GM18499 (cell line): ENCODE measurements around the gene TGFBR1.
"Not testable (repeated sequence)": the region's sequence is repeated elsewhere in the genome, so short reads cannot be mapped to it uniquely, and the experiment has no call there.

ENCODE experiments used
- ATAC-seq: cut with Tn5 transposase; IDR thresholded peaks from one replicate; pipeline ENCODE4 v1.9.1; 2021; ENCODE audit warnings: moderate number of reproducible peaks; ENCODE audit not compliant: insufficient read depth, unreplicated experiment

The TGFBR1 gene

DNA sequence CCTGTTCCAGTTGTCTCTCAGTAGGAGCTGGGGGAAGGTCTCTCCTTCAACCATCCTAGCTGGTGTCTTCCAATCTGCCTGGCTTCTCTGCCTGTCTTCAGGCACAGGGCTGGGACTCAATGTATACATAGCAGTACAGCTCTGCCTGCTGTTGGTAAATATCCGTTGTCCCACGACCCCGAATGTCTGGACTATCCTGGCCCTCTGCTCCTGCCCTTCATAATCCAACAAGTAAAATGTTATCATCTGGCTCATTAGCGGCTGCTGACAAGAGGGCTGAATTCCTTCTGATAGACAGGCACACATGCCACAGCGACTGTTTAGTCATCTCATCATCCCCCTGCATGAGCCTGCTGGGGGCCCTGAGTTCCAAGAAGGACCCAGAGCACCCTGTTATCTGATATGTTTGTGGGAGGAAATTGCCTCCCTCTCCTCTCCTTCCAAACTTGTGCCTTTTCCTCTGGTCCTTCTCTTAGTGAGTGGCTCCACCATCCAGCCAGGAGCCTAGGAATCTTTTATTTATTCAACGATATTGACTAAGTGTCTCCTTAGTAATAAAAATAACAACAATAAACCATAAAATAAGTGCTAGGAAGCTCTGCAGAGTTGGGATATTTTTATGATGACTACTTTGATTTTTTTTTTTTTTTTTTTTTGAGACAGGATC lies 29.5 kb upstream of the TGFBR1 start:
- ATAC-seq: no peak

DNA sequence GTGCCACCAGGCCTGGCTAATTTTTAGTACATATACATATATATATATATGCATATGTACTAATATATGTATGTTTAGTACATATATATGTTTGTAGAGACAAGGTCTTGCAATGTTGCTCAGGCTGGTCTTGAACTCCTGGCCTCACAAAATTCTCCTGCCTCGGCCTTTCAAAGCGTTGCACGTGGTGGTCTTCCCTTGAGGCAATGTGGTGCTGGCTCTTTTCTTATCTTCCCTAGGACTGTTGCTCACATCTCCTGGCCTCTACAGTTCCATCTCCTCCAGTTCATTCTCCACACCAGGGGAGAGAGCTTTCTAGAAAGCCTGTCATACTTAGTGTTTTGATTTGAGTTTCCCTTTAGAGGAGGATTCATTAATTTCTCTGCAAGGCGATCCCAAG lies 28.9 kb upstream of the TGFBR1 start:
- no peak for ATAC-seq

- ATAC-seq: no peak
Observed at GRCh38 chr9:99076483-99077171, 28.3 kb upstream of the TGFBR1 start.

DNA sequence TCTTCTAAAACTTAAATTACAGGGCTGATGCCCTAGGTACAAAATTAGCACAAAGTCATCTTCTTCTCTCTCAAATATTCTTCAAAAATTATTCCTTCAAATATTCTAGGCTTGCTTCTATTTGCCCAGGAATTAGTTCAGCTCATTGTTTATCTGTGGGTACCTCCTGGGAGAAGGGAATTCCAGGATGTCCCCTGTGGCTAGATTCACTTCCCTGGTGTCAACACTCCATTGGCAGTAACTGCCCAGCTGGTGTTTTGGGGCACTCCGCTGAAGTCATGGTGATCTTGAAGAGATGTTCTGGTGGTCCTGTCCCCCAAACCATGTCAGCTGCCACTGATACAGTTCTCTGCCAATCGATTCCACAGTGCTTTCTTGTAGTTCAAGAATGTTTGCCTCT lies 26.2 kb upstream of the TGFBR1 start:
- ATAC-seq: no peak

GRCh38 chr9:99079542-99079941 lies 25.4 kb upstream of the TGFBR1 start:
- no peak for ATAC-seq

DNA sequence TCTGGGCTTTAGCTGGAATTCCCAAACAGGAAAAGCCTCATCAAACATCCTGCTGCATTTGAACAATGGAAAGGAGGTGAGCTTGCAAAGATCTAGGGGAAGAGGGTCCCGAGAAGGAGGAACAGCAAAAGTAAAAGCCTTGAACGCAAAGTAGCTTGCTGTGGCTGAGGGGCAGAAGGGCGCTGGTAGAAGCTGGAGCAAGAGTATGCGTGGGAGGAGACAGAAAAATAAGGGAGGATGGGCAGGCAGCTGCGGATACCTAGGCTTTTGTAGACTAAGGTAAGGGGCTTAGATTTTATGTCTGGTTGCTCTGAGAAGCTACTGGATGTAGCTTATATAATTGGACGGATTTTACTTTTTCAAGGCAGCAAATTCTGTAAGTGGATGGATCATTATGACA lies 21.9 kb upstream of the TGFBR1 start:
- no peak for ATAC-seq

DNA sequence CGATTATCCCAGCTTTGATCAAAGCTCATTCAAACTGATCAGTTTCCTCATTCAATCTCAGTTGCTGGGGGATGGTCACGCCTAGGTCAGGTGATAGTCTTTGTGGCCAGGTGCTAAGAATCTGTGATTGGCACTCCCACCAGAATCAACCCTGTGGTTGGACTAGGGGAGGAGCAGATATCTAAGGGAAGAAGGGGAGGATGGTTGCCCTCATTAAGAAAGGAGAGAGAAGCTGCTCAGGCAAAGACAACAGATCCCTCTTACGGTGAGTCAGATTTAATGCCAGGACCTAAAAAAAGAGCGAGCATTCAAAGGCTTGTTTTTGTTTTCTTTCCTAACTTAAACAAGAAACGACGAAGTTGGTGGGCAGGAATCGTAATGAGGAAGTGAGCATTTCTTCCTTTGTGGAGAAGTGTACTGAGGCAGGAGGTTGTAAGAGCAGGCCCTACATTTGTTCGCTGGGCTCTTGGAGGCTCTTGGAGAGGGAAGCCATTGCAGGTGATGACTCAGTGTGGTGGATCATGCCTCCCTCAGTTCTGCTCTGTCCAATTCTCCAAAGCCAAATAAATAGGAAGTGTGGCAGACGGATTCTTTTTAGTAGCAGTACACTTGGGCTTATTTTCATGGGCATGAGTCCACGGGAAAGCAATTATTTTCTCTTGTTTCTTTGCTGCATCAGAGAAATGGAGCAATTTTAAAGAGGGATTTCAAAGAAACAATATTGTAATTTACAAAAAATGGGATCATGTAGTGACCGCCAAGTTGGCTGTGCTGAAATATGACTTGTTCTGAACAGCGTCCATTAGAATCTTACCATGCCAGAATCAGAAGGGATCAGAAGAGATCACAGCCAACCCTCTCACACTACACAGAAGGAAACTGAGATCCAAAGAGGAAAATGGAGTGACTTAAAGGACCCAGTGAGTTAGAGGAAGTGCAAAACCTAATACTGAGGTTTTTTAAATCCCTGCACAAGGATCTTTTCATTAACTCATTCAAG lies 18.7 kb upstream of the TGFBR1 start:
- ATAC-seq: no peak

- no peak for ATAC-seq
Observed at GRCh38 chr9:99087462-99087861, 17.5 kb upstream of the TGFBR1 start.

GRCh38 chr9:99090336-99091130 lies 14.4 kb upstream of the TGFBR1 start:
- no peak for ATAC-seq

DNA sequence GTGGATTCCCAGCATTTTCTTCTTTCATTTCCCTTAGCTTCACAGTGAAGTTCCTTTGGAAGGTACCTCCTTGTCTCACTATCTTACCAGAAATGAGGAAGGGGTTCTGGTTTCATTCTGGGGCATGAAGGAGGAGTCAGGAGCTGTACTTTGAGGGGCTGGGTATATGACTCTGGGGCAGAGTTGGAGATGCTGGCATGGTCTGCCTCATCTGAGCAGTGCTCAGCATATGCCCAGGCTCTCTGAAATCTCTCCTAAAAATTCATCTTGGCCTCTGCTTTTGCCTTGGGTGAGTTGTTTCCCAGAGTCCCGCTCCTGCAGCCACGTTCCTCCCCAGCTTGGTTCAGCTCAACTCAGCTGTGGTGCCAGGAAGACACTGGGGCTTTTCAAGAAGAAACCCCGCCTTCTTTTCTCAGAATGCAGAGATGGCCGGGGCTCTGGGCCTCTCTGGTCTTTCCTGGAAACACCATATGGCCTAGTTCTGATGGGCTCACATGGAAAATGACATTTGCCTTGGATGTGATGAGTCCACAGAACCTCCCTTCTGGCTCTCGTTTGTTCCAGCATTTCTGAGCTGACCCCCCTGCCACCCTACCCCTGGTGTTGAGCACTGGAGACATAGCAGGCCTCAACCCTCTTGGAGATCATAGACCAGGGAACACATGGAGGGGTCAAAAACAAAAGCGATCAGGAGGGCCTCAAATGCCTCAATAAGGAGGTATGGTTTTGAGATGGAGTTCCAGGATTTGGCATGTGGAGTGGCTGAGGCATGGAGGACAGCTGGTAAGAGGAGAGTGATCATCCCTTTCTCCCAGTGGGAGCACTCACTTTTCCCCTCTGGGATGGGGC lies 12.0 kb upstream of the TGFBR1 start:
- no peak for ATAC-seq

- no peak for ATAC-seq
Observed at GRCh38 chr9:99093492-99093791, 11.5 kb upstream of the TGFBR1 start.

GRCh38 chr9:99095565-99095964 lies 9.3 kb upstream of the TGFBR1 start:
- no peak for ATAC-seq

GRCh38 chr9:99096409-99096808 lies 8.5 kb upstream of the TGFBR1 start:
- no peak for ATAC-seq

DNA sequence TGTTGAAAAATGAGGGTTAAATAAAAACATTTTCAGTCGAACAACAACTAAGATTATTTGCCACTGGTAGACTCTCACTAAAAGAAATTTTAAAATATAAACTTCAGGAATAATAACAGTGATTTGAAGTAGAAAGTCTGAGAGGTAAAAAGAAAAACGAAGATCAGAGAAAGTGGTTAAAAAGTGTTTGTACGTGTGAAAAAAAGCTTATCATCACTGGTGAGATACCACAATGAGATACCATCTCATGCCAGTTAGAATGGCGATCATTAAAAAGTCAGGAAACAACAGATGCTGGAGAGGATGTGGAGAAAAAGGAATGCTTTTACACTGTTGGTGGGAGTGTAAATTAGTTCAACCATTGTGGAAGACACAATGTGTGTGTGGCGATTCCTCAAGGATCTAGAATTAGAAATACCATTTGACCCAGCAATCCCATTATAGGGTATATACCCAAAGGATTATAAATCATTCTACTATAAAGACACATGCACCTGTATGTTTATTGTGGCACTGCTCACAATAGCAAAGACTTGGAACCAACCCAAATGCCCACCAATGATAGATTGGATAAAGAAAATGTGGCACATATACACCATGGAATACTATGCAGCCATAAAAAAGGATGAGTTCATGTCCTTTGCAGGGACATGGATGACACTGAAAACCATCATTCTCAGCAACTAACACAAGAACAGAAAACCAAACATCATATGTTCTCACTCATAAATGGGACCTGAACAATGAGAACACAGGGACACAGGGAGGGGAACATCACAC lies 4.9 kb upstream of the TGFBR1 start:
- ATAC-seq: not testable (repeated sequence)

DNA sequence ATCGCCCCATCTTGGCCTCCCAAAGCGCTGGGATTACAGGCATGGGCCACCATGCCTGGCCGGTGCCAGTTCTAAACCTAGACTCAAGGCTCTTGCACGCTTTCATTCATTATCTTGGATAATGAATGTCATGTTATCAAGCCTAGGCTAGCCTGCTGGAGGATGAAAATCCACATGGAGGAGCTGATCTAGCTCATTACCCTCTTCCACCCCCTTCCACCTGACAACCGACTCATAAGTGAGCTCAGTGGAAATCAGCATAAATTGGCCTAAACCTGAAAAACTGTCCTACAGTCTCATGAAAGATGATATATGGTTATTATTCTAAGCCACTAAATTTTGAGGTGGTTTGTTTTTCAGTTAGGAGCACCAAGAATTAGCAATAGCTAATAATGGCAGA lies 3.6 kb upstream of the TGFBR1 start:
- ATAC-seq: no peak

DNA sequence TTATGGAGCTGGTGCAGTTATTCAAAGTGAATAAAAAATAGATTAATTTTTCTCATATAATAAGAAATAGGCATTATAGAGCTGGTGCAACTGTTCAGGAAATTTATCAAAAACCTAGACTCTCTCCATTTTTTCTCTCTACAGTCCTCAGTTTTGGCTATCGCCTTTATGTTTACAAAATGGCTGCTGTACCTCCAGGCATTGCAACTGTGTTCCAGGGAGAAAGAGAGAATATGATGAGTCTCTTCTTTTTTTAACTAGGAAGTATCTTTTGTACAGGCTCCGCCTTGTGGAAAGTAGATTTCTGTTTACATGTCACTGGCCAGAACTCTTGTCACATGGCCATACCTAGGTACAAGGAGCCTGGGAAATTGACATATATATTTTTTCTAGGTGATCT lies 3.1 kb upstream of the TGFBR1 start:
- no peak for ATAC-seq

DNA sequence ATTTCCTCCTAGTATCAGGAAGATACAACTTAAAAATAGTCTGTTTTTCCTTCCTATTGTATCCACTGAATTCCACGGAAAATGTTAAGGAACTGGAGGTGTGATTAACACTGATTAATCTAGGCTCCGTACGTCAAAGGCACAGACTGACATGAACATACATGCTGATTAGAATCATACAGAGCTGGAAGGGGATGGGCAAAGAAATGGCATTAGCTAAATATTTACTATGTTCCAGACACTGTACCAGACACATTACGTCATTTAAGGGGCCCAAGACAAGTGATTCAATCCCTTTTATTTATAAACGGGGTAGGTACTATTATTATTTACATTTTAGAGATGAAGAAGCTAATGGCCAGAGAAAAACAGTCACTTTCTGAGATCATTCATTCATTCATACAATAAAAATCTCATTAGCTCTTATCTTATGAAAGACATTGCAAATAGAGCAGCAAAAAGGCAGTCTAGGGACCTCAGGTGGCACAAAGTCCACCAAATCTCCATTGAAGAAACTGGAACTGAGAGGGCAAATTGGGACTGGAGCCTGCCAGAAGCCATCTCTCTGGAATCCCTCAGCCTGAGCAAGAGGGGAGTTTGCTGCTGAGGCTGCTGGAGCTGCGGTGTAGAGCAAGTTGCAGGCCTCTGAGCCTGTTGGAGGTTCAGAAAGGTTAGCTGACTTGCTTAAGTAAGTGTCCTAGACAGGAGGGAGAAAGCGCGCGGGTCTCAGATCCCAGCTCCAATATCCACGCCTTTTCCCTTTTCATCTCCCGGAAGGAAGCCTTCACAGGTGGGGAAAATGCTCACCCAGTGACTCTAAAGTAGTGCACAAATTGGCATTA lies 1.6 kb upstream of the TGFBR1 start:
- no peak for ATAC-seq

- ATAC-seq: no peak
Observed at GRCh38 chr9:99103901-99104458, 933 bp upstream of the TGFBR1 start.
